Neural cell (in vitro differentiated cells): Measurements from ENCODE around the gene TDRKH.

Experiments used
- EP300 ChIP-seq: fragments of 450-650 bp; conservative IDR thresholded peaks from 2 replicates; pipeline ENCODE4 v1.6.1; 2014; ENCODE audit warnings: antibody characterized with exemption, mild to moderate bottlenecking, moderate library complexity; ENCODE audit not compliant: poor library complexity, severe bottlenecking
- EZH2 ChIP-seq: fragments of 200-600, 300-800 bp; shearing (Covaris generic), sonication (generic); IDR thresholded peaks from 2 replicates; pipeline ENCODE4 v1.6.1; 2014; ENCODE audit warnings: antibody characterized with exemption, low read length, borderline replicate concordance, mild to moderate bottlenecking; ENCODE audit not compliant: insufficient read depth, poor library complexity, severe bottlenecking
- MXI1 ChIP-seq: fragments of 450-650 bp; conservative IDR thresholded peaks from 2 replicates; pipeline ENCODE4 v1.6.1; 2014; ENCODE audit warnings: antibody characterized with exemption, mild to moderate bottlenecking; ENCODE audit not compliant: poor library complexity, severe bottlenecking
- RAD21 ChIP-seq: fragments of 450-650 bp; conservative IDR thresholded peaks from 2 replicates; pipeline ENCODE4 v1.6.1; 2014; ENCODE audit warnings: antibody characterized with exemption, mild to moderate bottlenecking, moderate library complexity
- TAF1 ChIP-seq: IDR thresholded peaks from 2 replicates; pipeline ENCODE4 v1.6.1; 2012; ENCODE audit warnings: low read depth
- TF ChIP-seq, protein P1 (sequence below): fragments of 450-650 bp; IDR thresholded peaks from 2 replicates; pipeline ENCODE4 v1.5.1; 2014; ENCODE audit warnings: antibody characterized with exemption, mild to moderate bottlenecking, moderate library complexity; ENCODE audit not compliant: poor library complexity, severe bottlenecking
- TF ChIP-seq, protein P2 (sequence below): IDR thresholded peaks from 2 replicates; pipeline ENCODE4 v1.6.1; 2012; ENCODE audit warnings: borderline replicate concordance

DNA sequence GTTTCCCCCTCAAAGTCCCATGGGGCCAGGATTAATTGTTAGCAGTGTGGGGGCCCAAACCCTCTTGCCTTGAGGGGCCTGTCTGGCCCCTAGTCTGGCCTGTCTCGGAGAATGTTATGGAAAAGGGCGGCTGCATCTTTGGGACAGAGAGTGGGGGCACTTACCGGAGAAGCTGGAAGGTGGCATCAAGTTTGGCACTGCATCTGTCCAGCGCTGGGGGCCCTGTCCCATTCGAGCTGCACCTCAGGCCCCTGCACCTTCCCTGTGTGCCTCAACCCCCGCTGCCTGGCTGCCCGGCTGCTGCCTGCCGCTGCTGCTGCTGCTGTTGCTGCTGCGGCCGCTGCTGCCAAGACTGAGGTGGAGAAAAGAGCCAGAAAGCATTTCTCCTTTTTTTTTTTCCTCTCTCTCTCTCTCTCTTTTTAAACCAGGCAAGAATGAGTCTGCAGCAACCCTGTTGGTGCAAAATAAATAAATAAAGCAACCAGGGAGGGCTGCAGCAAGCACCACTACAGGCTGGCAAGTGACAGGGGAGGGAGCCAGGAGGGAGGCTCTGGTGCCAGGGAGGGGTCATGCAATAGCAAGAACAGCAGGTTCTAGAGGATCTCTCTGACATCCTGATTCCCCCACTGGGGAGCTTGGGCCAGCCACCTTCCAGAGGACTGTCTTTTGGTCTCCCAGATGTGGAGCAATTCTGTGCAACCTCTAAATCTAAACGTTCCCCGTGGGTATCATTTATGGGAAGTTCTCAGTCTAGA lies 14.9 kb upstream of the TDRKH start, which contains the start of gene LINGO4:
- TF ChIP-seq TAF1 (no peak), EZH2 (no peak), EP300 (no peak), RAD21 (no peak), MXI1 (no peak)
- TF ChIP-seq, protein P1, sequence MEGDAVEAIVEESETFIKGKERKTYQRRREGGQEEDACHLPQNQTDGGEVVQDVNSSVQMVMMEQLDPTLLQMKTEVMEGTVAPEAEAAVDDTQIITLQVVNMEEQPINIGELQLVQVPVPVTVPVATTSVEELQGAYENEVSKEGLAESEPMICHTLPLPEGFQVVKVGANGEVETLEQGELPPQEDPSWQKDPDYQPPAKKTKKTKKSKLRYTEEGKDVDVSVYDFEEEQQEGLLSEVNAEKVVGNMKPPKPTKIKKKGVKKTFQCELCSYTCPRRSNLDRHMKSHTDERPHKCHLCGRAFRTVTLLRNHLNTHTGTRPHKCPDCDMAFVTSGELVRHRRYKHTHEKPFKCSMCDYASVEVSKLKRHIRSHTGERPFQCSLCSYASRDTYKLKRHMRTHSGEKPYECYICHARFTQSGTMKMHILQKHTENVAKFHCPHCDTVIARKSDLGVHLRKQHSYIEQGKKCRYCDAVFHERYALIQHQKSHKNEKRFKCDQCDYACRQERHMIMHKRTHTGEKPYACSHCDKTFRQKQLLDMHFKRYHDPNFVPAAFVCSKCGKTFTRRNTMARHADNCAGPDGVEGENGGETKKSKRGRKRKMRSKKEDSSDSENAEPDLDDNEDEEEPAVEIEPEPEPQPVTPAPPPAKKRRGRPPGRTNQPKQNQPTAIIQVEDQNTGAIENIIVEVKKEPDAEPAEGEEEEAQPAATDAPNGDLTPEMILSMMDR = no peak
- TF ChIP-seq, protein P2, sequence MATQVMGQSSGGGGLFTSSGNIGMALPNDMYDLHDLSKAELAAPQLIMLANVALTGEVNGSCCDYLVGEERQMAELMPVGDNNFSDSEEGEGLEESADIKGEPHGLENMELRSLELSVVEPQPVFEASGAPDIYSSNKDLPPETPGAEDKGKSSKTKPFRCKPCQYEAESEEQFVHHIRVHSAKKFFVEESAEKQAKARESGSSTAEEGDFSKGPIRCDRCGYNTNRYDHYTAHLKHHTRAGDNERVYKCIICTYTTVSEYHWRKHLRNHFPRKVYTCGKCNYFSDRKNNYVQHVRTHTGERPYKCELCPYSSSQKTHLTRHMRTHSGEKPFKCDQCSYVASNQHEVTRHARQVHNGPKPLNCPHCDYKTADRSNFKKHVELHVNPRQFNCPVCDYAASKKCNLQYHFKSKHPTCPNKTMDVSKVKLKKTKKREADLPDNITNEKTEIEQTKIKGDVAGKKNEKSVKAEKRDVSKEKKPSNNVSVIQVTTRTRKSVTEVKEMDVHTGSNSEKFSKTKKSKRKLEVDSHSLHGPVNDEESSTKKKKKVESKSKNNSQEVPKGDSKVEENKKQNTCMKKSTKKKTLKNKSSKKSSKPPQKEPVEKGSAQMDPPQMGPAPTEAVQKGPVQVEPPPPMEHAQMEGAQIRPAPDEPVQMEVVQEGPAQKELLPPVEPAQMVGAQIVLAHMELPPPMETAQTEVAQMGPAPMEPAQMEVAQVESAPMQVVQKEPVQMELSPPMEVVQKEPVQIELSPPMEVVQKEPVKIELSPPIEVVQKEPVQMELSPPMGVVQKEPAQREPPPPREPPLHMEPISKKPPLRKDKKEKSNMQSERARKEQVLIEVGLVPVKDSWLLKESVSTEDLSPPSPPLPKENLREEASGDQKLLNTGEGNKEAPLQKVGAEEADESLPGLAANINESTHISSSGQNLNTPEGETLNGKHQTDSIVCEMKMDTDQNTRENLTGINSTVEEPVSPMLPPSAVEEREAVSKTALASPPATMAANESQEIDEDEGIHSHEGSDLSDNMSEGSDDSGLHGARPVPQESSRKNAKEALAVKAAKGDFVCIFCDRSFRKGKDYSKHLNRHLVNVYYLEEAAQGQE = no peak
